MCF 10A (cell line): ENCODE data around the gene PHTF2. TPM values are rescaled to one million over a fixed set of nuclear protein-coding genes. Genes with fewer than 3 reads are reported as not detected.

Source experiments
- BruUV-seq: library from RNA; stranded (reverse); fragments of 400-500 nt; replicated peaks from 2 replicates; lab custom pipeline; 2021; lab: Mats Ljungman, UMichigan
- CTCF ChIA-PET: fragments of 300-600 bp; sonication (Branson Sonifier 250); formaldehyde crosslinking; extraction: SDS; loops from one replicate; lab custom pipeline; 2021; ENCODE audit warnings: antibody characterized with exemption, inconsistent platforms; lab: Yijun Ruan, JAX
- POLR2A ChIA-PET: fragments of 300-600, 350-650 bp; sonication (Branson Sonifier 250); formaldehyde crosslinking; extraction: SDS; loops from one replicate; lab custom pipeline; 2020; ENCODE audit warnings: antibody characterized with exemption, inconsistent platforms; lab: Yijun Ruan, JAX
- DNase-seq: peaks from one replicate; pipeline ENCODE4 v3.0.0-alpha.2; 2018; ENCODE audit not compliant: unreplicated experiment
- H3K27ac Mint-ChIP-seq: one replicate; pipeline ENCODE4 v1.8.0; 2022; ENCODE audit warnings: mild to moderate bottlenecking, low read depth, mixed read lengths; ENCODE audit not compliant: unreplicated experiment
- H3K27me3 Mint-ChIP-seq: one replicate; pipeline ENCODE4 v1.8.0; 2022; ENCODE audit warnings: mixed read lengths; ENCODE audit not compliant: insufficient read depth, unreplicated experiment
- H3K36me3 Mint-ChIP-seq: one replicate; pipeline ENCODE4 v1.8.0; 2022; ENCODE audit warnings: mild to moderate bottlenecking, moderate library complexity, mixed read lengths; ENCODE audit not compliant: insufficient read depth, unreplicated experiment
- H3K4me1 Mint-ChIP-seq: one replicate; pipeline ENCODE4 v1.8.0; 2022; ENCODE audit warnings: mixed read lengths; ENCODE audit not compliant: insufficient read depth, unreplicated experiment
- H3K4me3 Mint-ChIP-seq: one replicate; pipeline ENCODE4 v1.8.0; 2022; ENCODE audit warnings: mild to moderate bottlenecking, moderate library complexity, mixed read lengths; ENCODE audit not compliant: unreplicated experiment
- H3K9me3 Mint-ChIP-seq: one replicate; pipeline ENCODE4 v1.8.0; 2022; ENCODE audit warnings: mixed read lengths; ENCODE audit not compliant: unreplicated experiment
- CTCF ChIP-seq: fragments of 200-600 bp; IDR thresholded peaks from one replicate; pipeline ENCODE4 v1.8.0; 2022; ENCODE audit warnings: antibody characterized with exemption, mild to moderate bottlenecking; ENCODE audit not compliant: unreplicated experiment
- intact Hi-C: fragments of 100-400 bp; cut with micrococcal nuclease; formaldehyde crosslinking; loops from 2 replicates; pipeline ENCODE4 v1.14.1; 2022
- total RNA-seq: library from RNA; stranded (reverse); gene quantifications from 2 replicates; pipeline ENCODE4 v1.2.3, GENCODE V29; 2022

The PHTF2 gene
- total RNA-seq, 1 experiment from 2014 or later: 16.0 TPM

- BruUV-seq: no TSS peak
- no peaks in the 10 kb centered on the region for H3K36me3 Mint-ChIP-seq
- CTCF ChIA-PET: interaction anchor here (1.9 to 3.6 kb wide), 2 partner anchors 13 to 123 kb away, joined by 5 to 16 read pairs; partner anchors contain the start of genes PHTF2 and TMEM60
- no peak overlapping the region for H3K27ac Mint-ChIP-seq
- no peaks in the 10 kb centered on the region for H3K4me1 Mint-ChIP-seq
- intact Hi-C loops: no loop called here
- no peaks in the 10 kb centered on the region for H3K27me3 Mint-ChIP-seq
- POLR2A ChIA-PET: interaction anchor here (1.6 to 2.4 kb wide), 3 partner anchors 11 to 14 kb away, joined by 4 to 9 read pairs (median 4); partner anchors contain the start of genes PHTF2 and TMEM60
- no peak for TF ChIP-seq CTCF
- no peak for DNase-seq
- peaks cover 23% of the 10 kb centered on the region for H3K9me3 Mint-ChIP-seq
- no peak overlapping the region for H3K4me3 Mint-ChIP-seq
These were observed 13.7 kb downstream of the PHTF2 start for GRCh38 chr7:77812290-77812685.

- DNase-seq: no peak
- no peaks in the 10 kb centered on the region for H3K36me3 Mint-ChIP-seq
- no TSS peak for BruUV-seq
- TF ChIP-seq CTCF: no peak
- CTCF ChIA-PET: interaction anchor here (0.7 to 1.9 kb wide), 4 partner anchors 9 to 1250 kb away, joined by 3 to 5 read pairs (median 3); no protein-coding TSS in a partner anchor
- no peaks in the 10 kb centered on the region for H3K4me1 Mint-ChIP-seq
- H3K9me3 Mint-ChIP-seq: peaks cover 19% of the 10 kb centered on the region
- intact Hi-C loops: no loop called here
- H3K4me3 Mint-ChIP-seq: no peak overlapping the region
- POLR2A ChIA-PET: interaction anchor here (0.6 to 2.4 kb wide), 4 partner anchors 10 to 278 kb away, joined by 3 to 9 read pairs (median 4); partner anchors contain the start of genes PHTF2 and TMEM60
- no peak overlapping the region for H3K27ac Mint-ChIP-seq
- H3K27me3 Mint-ChIP-seq: no peaks in the 10 kb centered on the region
These were observed 14.6 kb downstream of the PHTF2 start for GRCh38 chr7:77813180-77813579.

- H3K36me3 Mint-ChIP-seq: no peaks in the 10 kb centered on the region
- H3K4me1 Mint-ChIP-seq: peaks cover 5% of the 10 kb centered on the region
- no peak for DNase-seq
- ChIA-PET CTCF (no interaction called here), POLR2A (no interaction called here)
- TF ChIP-seq CTCF: no peak
- BruUV-seq: no TSS peak
- H3K27ac Mint-ChIP-seq: no peak overlapping the region
- peaks cover 56% of the 10 kb centered on the region for H3K9me3 Mint-ChIP-seq
- intact Hi-C loops: no loop called here
- no peaks in the 10 kb centered on the region for H3K27me3 Mint-ChIP-seq
- no peak overlapping the region for H3K4me3 Mint-ChIP-seq
These were observed 20.4 kb downstream of the PHTF2 start for GRCh38 chr7:77819021-77819420.

GRCh38 chr7:77820967-77821366 lies 22.4 kb downstream of the PHTF2 start:
- BruUV-seq: no TSS peak
- no peak for DNase-seq
- Mint-ChIP-seq H3K27me3 (no peaks in the 10 kb centered on the region), H3K9me3 (peaks cover 56% of the 10 kb centered on the region), H3K27ac (no peak overlapping the region), H3K4me3 (no peak overlapping the region), H3K36me3 (no peaks in the 10 kb centered on the region), H3K4me1 (peaks cover 5% of the 10 kb centered on the region)
- TF ChIP-seq CTCF: no peak
- ChIA-PET CTCF (no interaction called here), POLR2A (interaction anchor here (0.6 to 1.0 kb wide), 3 partner anchors 13 to 57 kb away, joined by 3 to 4 read pairs (median 3); no protein-coding TSS in a partner anchor)
- intact Hi-C loops: no loop called here
